OCI-LY1 (cell line): Measurements from ENCODE around the gene NPM1.

Source experiments
- EZH2 ChIP-seq: fragments of 200-600 bp; sonication (generic), shearing (Covaris generic); IDR thresholded peaks from 2 replicates; pipeline ENCODE4 v1.8.0; 2017; ENCODE audit warnings: borderline replicate concordance, mixed run types, mild to moderate bottlenecking, antibody characterized with exemption, low read length, moderate library complexity, mixed read lengths
- TF ChIP-seq, protein P1 (sequence below): fragments of 200-600 bp; sonication (generic), shearing (Covaris generic); IDR thresholded peaks from 2 replicates; pipeline ENCODE4 v1.5.1; 2017; ENCODE audit warnings: mild to moderate bottlenecking, antibody characterized with exemption, low read length, moderate library complexity, mixed read lengths

DNA sequence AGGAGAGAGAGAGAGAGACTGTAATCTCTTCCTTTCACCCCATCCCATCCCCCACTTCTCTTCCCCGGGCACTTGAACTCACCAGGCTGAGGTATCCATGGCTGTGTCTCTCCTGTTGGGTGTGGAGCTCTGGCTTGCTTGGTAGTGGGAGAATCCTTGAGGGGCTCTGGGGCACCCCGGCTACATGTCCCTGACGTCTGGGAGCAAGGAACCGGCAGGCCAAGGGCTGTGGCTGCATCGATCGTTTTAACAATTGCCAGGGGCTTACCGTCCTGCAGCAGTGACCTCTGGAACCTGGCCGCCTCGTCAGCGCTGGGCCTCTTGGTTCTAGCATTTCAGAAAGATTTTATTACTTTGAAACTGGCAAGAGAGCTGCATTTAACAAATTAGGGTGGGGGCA is 61.8 kb downstream of the NPM1 start:
- TF ChIP-seq, protein P1, sequence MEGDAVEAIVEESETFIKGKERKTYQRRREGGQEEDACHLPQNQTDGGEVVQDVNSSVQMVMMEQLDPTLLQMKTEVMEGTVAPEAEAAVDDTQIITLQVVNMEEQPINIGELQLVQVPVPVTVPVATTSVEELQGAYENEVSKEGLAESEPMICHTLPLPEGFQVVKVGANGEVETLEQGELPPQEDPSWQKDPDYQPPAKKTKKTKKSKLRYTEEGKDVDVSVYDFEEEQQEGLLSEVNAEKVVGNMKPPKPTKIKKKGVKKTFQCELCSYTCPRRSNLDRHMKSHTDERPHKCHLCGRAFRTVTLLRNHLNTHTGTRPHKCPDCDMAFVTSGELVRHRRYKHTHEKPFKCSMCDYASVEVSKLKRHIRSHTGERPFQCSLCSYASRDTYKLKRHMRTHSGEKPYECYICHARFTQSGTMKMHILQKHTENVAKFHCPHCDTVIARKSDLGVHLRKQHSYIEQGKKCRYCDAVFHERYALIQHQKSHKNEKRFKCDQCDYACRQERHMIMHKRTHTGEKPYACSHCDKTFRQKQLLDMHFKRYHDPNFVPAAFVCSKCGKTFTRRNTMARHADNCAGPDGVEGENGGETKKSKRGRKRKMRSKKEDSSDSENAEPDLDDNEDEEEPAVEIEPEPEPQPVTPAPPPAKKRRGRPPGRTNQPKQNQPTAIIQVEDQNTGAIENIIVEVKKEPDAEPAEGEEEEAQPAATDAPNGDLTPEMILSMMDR: no peak
- TF ChIP-seq EZH2: no peak
